Measurements from ENCODE around the gene ZP1.

Gene ZP1

DNA sequence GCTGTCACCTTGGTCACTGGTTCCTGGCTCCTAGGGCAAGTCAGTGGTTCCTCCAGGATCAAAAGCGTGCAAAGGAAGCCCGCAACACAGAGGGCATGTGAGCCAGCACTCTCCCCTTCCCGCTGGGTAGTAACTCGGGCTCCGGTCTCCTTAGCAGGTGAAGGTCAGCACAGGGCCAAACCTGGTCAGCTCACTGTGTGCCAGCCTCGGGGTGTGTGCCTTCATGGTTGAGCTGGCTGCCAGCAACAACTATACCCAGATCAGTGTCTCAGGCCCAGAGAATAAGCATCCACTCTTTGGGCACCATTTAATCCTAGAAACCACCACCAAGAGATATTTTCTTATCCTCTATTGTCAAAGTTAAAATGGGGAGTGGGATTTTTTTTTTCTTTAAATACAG lies 41.6 kb upstream of the ZP1 start:
- H3K4me3 ChIP-seq (ENCODE audit: low read depth, low read length) = no peak overlapping the region
- ChIA-PET POLR2A (no interaction called here), CTCF (interaction anchor here (29.1 kb wide), 1 partner anchor 70 kb away, joined by 1087 read pairs; the partner anchor contains the start of gene PRPF19)
- no peak for DNase-seq (ENCODE audit: low read depth, low spot score)
- TF ChIP-seq, protein P1, sequence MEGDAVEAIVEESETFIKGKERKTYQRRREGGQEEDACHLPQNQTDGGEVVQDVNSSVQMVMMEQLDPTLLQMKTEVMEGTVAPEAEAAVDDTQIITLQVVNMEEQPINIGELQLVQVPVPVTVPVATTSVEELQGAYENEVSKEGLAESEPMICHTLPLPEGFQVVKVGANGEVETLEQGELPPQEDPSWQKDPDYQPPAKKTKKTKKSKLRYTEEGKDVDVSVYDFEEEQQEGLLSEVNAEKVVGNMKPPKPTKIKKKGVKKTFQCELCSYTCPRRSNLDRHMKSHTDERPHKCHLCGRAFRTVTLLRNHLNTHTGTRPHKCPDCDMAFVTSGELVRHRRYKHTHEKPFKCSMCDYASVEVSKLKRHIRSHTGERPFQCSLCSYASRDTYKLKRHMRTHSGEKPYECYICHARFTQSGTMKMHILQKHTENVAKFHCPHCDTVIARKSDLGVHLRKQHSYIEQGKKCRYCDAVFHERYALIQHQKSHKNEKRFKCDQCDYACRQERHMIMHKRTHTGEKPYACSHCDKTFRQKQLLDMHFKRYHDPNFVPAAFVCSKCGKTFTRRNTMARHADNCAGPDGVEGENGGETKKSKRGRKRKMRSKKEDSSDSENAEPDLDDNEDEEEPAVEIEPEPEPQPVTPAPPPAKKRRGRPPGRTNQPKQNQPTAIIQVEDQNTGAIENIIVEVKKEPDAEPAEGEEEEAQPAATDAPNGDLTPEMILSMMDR (IDR thresholded peaks at IDR 0.05; ENCODE audit: insufficient read depth, low read length, missing control alignments) = no peak

DNA sequence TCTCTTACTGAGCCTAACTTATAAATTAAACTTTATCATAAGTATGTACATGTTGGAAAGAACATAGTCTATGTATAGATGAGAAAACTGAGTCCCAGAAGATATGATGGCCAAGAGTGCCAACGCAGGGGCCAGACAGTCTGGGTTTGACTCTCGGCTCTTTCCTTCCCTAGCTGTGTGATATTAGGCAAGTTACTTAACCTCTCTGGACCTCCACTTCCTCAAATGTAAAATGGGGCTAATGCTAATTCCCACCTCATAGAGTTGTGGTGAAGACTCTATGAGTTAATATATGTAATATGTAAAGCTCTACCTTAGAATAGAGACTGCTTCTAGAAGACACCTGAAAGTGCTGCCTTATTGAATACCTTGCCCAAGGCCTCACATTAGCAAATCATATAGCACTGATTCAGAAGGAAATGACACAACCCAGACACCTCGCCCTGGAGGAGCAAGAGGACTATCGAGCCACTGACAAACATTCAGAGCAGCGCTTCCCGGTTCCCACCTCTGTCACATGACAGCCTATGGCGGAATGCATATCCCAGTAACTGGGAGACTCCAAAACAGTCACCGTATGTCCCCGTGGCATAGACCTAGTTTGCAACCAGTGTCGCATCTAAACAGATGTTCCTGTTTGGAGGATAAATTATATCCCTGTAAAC lies 36.7 kb upstream of the ZP1 start:
- POLR2A ChIA-PET = interaction anchor here (0.5 to 2.2 kb wide), 2 partner anchors 24 to 57 kb away, joined by 3 to 12 read pairs; no protein-coding TSS in a partner anchor
- DNase-seq (ENCODE audit: low read depth, low spot score) = no peak
- TF ChIP-seq, protein P1 (IDR thresholded peaks at IDR 0.05; ENCODE audit: insufficient read depth, low read length, missing control alignments) = no peak
- no peak overlapping the region for H3K4me3 ChIP-seq (ENCODE audit: low read depth, low read length)
- CTCF ChIA-PET = interaction anchor here (0.7 to 29.1 kb wide), 43 partner anchors 10 to 369 kb away, joined by 3 to 1087 read pairs (median 5); partner anchors contain the start of genes MS4A10, PRPF19, TMEM109 and ZP1

DNA sequence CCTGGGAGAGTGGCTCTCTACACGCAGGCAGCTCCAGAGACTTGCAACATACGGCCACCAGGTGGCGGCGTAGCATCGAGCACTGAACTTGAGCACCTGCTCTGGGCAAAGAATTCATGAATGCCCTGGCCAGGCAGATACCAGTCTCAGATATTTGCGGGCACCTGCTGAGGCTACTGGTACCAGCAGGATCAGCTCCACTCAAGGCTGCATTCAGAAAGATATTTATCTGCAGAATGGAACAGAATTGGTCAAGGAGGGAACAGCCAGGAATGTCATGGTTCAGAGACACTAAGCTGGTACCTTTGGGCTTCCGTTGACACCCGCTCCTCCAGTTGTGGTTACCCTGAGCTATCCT lies 36.2 kb upstream of the ZP1 start:
- no peak for DNase-seq (ENCODE audit: low read depth, low spot score)

DNA sequence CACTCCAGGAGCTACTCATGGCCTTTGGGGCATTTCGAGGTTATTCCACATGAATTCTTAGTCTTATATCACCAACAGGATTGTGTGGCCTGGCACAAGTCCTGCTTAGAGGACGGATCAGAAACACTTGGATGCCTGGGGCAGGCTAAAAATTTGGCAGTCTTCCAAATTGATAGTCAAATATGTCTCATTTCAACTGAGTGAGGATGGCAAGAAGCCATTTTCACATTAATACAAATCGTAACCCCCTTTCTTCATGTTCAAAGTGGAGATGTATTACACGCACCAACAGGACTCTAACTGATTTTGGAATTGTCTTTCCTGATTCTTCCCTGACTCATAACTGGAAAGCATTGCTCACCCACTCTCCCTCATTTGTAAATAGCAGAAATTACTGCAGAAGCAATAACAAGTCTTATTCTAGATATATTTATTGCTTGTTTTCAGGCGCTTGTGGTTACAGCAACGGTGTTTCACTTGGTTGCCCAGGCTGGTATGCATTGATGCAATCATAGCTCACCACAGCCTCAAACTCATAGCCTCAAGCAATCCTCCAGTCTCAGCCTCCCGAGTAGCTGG lies 35.8 kb upstream of the ZP1 start:
- H3K4me3 ChIP-seq (ENCODE audit: low read depth, low read length) = no peak overlapping the region
- TF ChIP-seq, protein P1 (IDR thresholded peaks at IDR 0.05; ENCODE audit: insufficient read depth, low read length, missing control alignments) = no peak
- DNase-seq (ENCODE audit: low read depth, low spot score) = no peak
- CTCF ChIA-PET = interaction anchor here (0.8 to 29.1 kb wide), 42 partner anchors 9 to 368 kb away, joined by 3 to 1087 read pairs (median 5); partner anchors contain the start of genes MS4A10, PRPF19, TMEM109 and ZP1
- POLR2A ChIA-PET = interaction anchor here (2.2 kb wide), 1 partner anchor 56 kb away, joined by 12 read pairs; no protein-coding TSS in a partner anchor

More for the DNA sequence above, 36.2 kb upstream of the ZP1 start:
- TF ChIP-seq, protein P1 (IDR thresholded peaks at IDR 0.05; ENCODE audit: insufficient read depth, low read length, missing control alignments) = peak; percentile 89
- CTCF ChIA-PET = interaction anchor here (0.7 to 29.1 kb wide), 44 partner anchors 9 to 368 kb away, joined by 3 to 1087 read pairs (median 5); partner anchors contain the start of genes MS4A10, PRPF19, TMEM109 and ZP1
- H3K4me3 ChIP-seq (ENCODE audit: low read depth, low read length) = no peak overlapping the region
- POLR2A ChIA-PET = interaction anchor here (0.5 to 2.2 kb wide), 2 partner anchors 24 to 57 kb away, joined by 3 to 12 read pairs; no protein-coding TSS in a partner anchor

DNA sequence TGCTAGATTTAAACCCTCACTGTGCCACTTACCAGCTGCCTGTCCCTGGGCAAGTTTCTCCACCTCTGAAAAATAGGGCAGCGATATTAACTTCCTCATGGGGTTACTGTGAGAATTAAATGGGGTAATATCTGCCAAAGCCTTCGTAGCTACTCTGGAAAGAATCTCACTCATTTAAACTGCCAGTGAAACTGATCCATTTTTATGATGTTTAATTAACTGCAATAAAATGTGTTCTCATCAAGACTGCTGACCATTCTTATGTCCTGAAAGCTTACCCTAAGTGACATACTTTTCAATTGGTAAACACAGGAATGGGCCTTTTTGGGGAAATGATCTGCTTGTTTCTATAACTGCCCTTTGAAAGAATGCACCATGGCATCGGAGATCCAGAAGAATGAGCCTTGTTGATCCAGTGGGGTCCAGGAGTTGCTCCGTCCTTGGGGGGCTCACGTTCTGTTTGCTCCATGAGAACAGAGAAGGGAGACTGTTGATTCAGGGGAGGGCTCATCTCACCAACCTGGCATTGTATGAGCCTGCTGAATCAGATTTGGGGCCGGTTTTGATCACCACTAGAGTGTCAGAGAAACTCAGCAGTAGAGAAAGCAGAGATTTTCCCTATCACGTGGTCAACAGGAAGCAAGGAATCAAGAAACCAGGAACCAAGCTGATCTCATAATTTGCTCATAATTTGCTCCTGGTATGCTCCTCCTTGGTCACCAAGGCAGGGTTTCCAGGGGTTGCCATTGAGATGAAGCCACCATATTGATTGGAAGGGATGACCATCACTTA lies 32.4 kb upstream of the ZP1 start:
- ChIA-PET CTCF (interaction anchor here (2.3 to 29.1 kb wide), 2 partner anchors 58 to 61 kb away, joined by 7 to 1087 read pairs; partner anchors contain the start of gene PRPF19), POLR2A (no interaction called here)
- TF ChIP-seq, protein P1 (IDR thresholded peaks at IDR 0.05; ENCODE audit: insufficient read depth, low read length, missing control alignments) = no peak
- no peak for DNase-seq (ENCODE audit: low read depth, low spot score)
- no peak overlapping the region for H3K4me3 ChIP-seq (ENCODE audit: low read depth, low read length)

All from AG04449 (cell line).